Neural cell (in vitro differentiated cells): ENCODE data around the gene TSFM. TPM values are rescaled to one million over a fixed set of nuclear protein-coding genes. Genes with fewer than 3 reads are reported as not detected.

ENCODE experiments used
- H2AFZ ChIP-seq: fragments of 200-600, 300-800 bp; sonication (generic), shearing (Covaris generic); 2 replicates; pipeline ENCODE4 v1.6.0; 2014; ENCODE audit warnings: low read depth, mild to moderate bottlenecking, antibody characterized with exemption, low read length, moderate library complexity
- H3F3A ChIP-seq: fragments of 200-600 bp; shearing (Covaris generic); 2 replicates; pipeline ENCODE4 v1.6.1; 2016; ENCODE audit warnings: mild to moderate bottlenecking, moderate library complexity, mixed read lengths, antibody characterized with exemption, low read length; ENCODE audit not compliant: insufficient read depth, poor library complexity, severe bottlenecking
- H3K27ac ChIP-seq: fragments of 200-600, 300-800 bp; sonication (generic), shearing (Covaris generic); 2 replicates; pipeline ENCODE4 v1.5.1; 2014; ENCODE audit warnings: mild to moderate bottlenecking, low read length, moderate library complexity
- H3K27me3 ChIP-seq: fragments of 300-800, 200-600 bp; sonication (generic), shearing (Covaris generic); 2 replicates; pipeline ENCODE4 v1.6.0; 2014; ENCODE audit warnings: mild to moderate bottlenecking, low read depth, low read length, moderate library complexity; ENCODE audit not compliant: insufficient read depth
- H3K36me3 ChIP-seq: fragments of 300-800, 200-600 bp; sonication (generic), shearing (Covaris generic); 2 replicates; pipeline ENCODE4 v1.5.1; 2014; ENCODE audit warnings: mild to moderate bottlenecking, antibody characterized with exemption, low read length, moderate library complexity; ENCODE audit not compliant: insufficient read depth
- H3K4me2 ChIP-seq: fragments of 300-800, 200-600 bp; sonication (generic), shearing (Covaris generic); 2 replicates; pipeline ENCODE4 v1.6.0; 2014; ENCODE audit warnings: mild to moderate bottlenecking, low read length
- H3K4me3 ChIP-seq: fragments of 300-800, 200-600 bp; sonication (generic), shearing (Covaris generic); 2 replicates; pipeline ENCODE4 v1.5.1; 2014; ENCODE audit warnings: mild to moderate bottlenecking, low read length, moderate library complexity
- H3K79me2 ChIP-seq: fragments of 200-600 bp; shearing (Covaris generic); replicated peaks from 2 replicates; pipeline ENCODE4 v1.6.0; 2014; ENCODE audit warnings: mild to moderate bottlenecking, low read length, moderate library complexity; ENCODE audit not compliant: insufficient read depth
- H3K9ac ChIP-seq: fragments of 300-800, 200-600 bp; sonication (generic), shearing (Covaris generic); 2 replicates; pipeline ENCODE4 v1.6.1; 2016; ENCODE audit warnings: mild to moderate bottlenecking, low read length, mixed read lengths
- H3K9me2 ChIP-seq: fragments of 200-600 bp; shearing (Covaris generic); 2 replicates; pipeline ENCODE4 v1.6.1; 2016; ENCODE audit warnings: mild to moderate bottlenecking, low read length, mixed read lengths; ENCODE audit not compliant: insufficient read depth
- H3K9me3 ChIP-seq: fragments of 200-600, 300-800 bp; sonication (generic), shearing (Covaris generic); 2 replicates; pipeline ENCODE4 v1.6.1; 2016; ENCODE audit warnings: mild to moderate bottlenecking, mixed run types, low read length, moderate library complexity, mixed read lengths
- H4K20me1 ChIP-seq: fragments of 200-600 bp; shearing (Covaris generic); 2 replicates; pipeline ENCODE4 v1.6.1; 2016; ENCODE audit warnings: mild to moderate bottlenecking, mixed run types; ENCODE audit not compliant: insufficient read depth
- EP300 ChIP-seq: fragments of 450-650 bp; conservative IDR thresholded peaks from 2 replicates; pipeline ENCODE4 v1.6.1; 2014; ENCODE audit warnings: antibody characterized with exemption, mild to moderate bottlenecking, moderate library complexity; ENCODE audit not compliant: poor library complexity, severe bottlenecking
- EZH2 ChIP-seq: fragments of 200-600, 300-800 bp; shearing (Covaris generic), sonication (generic); IDR thresholded peaks from 2 replicates; pipeline ENCODE4 v1.6.1; 2014; ENCODE audit warnings: antibody characterized with exemption, low read length, borderline replicate concordance, mild to moderate bottlenecking; ENCODE audit not compliant: insufficient read depth, poor library complexity, severe bottlenecking
- MXI1 ChIP-seq: fragments of 450-650 bp; conservative IDR thresholded peaks from 2 replicates; pipeline ENCODE4 v1.6.1; 2014; ENCODE audit warnings: antibody characterized with exemption, mild to moderate bottlenecking; ENCODE audit not compliant: poor library complexity, severe bottlenecking
- POLR2AphosphoS5 ChIP-seq: IDR thresholded peaks from 2 replicates; pipeline ENCODE4 v1.6.1; 2012
- RAD21 ChIP-seq: fragments of 450-650 bp; conservative IDR thresholded peaks from 2 replicates; pipeline ENCODE4 v1.6.1; 2014; ENCODE audit warnings: antibody characterized with exemption, mild to moderate bottlenecking, moderate library complexity
- TAF1 ChIP-seq: IDR thresholded peaks from 2 replicates; pipeline ENCODE4 v1.6.1; 2012; ENCODE audit warnings: low read depth
- polyA plus RNA-seq: library from polyadenylated mRNA; depleted of rRNA; stranded (reverse); fragments of >200 nt; gene quantifications from 2 replicates; pipeline ENCODE4 v1.2.3, GENCODE V29; 2014
- TF ChIP-seq, protein P1 (sequence below): fragments of 450-650 bp; IDR thresholded peaks from 2 replicates; pipeline ENCODE4 v1.5.1; 2014; ENCODE audit warnings: antibody characterized with exemption, mild to moderate bottlenecking, moderate library complexity; ENCODE audit not compliant: poor library complexity, severe bottlenecking
- TF ChIP-seq, protein P2 (sequence below): IDR thresholded peaks from 2 replicates; pipeline ENCODE4 v1.6.1; 2012; ENCODE audit warnings: borderline replicate concordance

Gene TSFM
- polyA plus RNA-seq, 1 donor from 2014 or later: 37.8 TPM

DNA sequence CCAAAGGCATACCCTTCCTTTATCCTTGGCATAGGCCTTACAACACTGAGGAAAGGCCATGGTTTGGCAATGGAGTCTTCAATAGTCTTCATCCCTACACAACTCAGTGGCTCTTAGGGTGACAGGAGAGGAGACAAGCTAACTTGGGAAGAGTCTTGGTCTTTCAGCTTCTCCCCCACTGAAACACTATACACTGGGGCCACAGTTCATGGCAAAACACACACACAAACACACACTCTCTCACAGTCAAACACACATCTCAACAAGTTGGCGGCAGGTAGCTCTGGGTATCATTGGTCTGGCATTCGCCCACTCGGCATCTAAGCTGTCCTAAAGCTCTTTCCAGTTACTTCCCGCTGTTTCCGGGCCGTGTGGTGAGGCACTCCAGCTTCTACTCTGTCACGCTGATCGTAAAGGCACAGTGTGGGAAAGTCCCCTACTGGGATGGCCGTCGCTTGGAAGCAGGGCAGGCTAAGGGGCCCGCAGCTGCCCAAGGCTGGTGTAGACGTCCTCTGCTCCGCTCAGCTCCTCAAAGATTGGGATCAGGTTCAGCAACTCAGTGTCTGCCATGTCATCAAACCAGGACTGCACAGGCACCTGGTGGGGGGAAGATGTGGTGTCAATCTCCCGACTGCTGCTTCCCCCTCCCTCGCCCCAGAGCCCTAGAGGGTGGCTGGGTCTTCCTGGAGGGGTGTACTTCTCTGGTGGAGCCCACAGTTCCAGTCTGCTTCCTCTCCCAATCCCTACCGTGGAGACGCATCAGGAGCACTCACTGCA is 40.7 kb downstream of the TSFM start:
- Histone ChIP-seq H3K9me2 (no peaks in the 10 kb centered on the region), H3F3A (no peaks in the 10 kb centered on the region), H3K4me3 (no peak overlapping the region), H3K4me2 (no peak overlapping the region), H3K27ac (no peak overlapping the region), H2AFZ (no peak overlapping the region), H3K27me3 (no peaks in the 10 kb centered on the region), H4K20me1 (no peaks in the 10 kb centered on the region), H3K9me3 (no peaks in the 10 kb centered on the region), H3K9ac (no peak overlapping the region), H3K79me2 (no peaks in the 10 kb centered on the region), H3K36me3 (no peaks in the 10 kb centered on the region)
- TF ChIP-seq, protein P1, sequence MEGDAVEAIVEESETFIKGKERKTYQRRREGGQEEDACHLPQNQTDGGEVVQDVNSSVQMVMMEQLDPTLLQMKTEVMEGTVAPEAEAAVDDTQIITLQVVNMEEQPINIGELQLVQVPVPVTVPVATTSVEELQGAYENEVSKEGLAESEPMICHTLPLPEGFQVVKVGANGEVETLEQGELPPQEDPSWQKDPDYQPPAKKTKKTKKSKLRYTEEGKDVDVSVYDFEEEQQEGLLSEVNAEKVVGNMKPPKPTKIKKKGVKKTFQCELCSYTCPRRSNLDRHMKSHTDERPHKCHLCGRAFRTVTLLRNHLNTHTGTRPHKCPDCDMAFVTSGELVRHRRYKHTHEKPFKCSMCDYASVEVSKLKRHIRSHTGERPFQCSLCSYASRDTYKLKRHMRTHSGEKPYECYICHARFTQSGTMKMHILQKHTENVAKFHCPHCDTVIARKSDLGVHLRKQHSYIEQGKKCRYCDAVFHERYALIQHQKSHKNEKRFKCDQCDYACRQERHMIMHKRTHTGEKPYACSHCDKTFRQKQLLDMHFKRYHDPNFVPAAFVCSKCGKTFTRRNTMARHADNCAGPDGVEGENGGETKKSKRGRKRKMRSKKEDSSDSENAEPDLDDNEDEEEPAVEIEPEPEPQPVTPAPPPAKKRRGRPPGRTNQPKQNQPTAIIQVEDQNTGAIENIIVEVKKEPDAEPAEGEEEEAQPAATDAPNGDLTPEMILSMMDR: no peak
- TF ChIP-seq RAD21: no peak
- TF ChIP-seq EZH2: no peak
- TF ChIP-seq POLR2AphosphoS5: no peak
- no peak for TF ChIP-seq MXI1
- TF ChIP-seq EP300: no peak

DNA sequence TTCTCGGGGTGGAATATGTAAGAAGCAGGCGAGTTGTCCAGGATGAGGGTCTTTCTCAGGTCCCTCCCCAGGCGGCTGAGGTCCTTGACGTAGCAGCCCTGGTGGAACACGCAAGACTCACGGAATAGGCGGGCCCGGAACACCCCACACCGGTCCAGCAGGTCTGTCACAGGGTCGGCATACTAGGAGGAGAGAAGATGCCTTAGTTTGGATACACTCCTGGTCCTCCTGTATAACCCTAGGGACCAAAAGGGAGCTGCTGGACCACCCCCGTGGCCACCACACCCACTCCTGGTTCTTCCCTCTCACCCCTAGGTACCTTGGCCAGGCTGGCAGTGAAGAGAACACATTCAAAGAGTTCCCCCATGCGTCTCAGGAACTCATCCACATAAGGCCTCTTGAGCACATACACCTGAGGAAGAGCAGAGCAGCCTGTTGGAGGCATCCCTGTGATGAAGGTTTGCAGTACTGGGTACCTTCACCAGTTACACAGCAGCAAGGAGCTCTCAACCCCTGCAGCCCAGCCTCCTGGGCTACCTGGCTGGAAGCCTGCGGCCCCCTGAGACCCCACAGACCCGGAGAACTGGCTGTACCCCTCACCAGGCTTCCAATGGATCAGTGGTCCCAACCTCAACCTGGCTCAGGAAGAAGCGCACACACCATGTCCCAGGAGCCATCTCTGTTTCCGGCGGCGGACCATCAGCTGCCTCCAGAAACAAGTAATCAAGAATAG is 41.5 kb downstream of the TSFM start:
- no peaks in the 10 kb centered on the region for H3K9me2 ChIP-seq
- H3K79me2 ChIP-seq: peaks cover 7% of the 10 kb centered on the region
- no peak overlapping the region for H3K9ac ChIP-seq
- H3K36me3 ChIP-seq: no peaks in the 10 kb centered on the region
- H3F3A ChIP-seq: no peaks in the 10 kb centered on the region
- H3K27ac ChIP-seq: no peak overlapping the region
- H4K20me1 ChIP-seq: peaks cover under 1% of the 10 kb centered on the region
- TF ChIP-seq EP300: no peak
- TF ChIP-seq MXI1: no peak
- TF ChIP-seq, protein P2, sequence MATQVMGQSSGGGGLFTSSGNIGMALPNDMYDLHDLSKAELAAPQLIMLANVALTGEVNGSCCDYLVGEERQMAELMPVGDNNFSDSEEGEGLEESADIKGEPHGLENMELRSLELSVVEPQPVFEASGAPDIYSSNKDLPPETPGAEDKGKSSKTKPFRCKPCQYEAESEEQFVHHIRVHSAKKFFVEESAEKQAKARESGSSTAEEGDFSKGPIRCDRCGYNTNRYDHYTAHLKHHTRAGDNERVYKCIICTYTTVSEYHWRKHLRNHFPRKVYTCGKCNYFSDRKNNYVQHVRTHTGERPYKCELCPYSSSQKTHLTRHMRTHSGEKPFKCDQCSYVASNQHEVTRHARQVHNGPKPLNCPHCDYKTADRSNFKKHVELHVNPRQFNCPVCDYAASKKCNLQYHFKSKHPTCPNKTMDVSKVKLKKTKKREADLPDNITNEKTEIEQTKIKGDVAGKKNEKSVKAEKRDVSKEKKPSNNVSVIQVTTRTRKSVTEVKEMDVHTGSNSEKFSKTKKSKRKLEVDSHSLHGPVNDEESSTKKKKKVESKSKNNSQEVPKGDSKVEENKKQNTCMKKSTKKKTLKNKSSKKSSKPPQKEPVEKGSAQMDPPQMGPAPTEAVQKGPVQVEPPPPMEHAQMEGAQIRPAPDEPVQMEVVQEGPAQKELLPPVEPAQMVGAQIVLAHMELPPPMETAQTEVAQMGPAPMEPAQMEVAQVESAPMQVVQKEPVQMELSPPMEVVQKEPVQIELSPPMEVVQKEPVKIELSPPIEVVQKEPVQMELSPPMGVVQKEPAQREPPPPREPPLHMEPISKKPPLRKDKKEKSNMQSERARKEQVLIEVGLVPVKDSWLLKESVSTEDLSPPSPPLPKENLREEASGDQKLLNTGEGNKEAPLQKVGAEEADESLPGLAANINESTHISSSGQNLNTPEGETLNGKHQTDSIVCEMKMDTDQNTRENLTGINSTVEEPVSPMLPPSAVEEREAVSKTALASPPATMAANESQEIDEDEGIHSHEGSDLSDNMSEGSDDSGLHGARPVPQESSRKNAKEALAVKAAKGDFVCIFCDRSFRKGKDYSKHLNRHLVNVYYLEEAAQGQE: no peak
- TF ChIP-seq TAF1: no peak
- TF ChIP-seq, protein P1: no peak
- H2AFZ ChIP-seq: no peak overlapping the region
- no peak overlapping the region for H3K4me3 ChIP-seq
- H3K4me2 ChIP-seq: no peak overlapping the region
- no peaks in the 10 kb centered on the region for H3K9me3 ChIP-seq
- H3K27me3 ChIP-seq: no peaks in the 10 kb centered on the region
